Measurements from ENCODE around the gene KIDINS220. TPM values are rescaled to one million over a fixed set of nuclear protein-coding genes. Genes with fewer than 3 reads are reported as not detected.
A peak's percentile ranks its signal among the peaks of the same experiment; 100 is the strongest.

Gene KIDINS220
- total RNA-seq, 1 donor from 2014 or later, result 101 TPM

DNA sequence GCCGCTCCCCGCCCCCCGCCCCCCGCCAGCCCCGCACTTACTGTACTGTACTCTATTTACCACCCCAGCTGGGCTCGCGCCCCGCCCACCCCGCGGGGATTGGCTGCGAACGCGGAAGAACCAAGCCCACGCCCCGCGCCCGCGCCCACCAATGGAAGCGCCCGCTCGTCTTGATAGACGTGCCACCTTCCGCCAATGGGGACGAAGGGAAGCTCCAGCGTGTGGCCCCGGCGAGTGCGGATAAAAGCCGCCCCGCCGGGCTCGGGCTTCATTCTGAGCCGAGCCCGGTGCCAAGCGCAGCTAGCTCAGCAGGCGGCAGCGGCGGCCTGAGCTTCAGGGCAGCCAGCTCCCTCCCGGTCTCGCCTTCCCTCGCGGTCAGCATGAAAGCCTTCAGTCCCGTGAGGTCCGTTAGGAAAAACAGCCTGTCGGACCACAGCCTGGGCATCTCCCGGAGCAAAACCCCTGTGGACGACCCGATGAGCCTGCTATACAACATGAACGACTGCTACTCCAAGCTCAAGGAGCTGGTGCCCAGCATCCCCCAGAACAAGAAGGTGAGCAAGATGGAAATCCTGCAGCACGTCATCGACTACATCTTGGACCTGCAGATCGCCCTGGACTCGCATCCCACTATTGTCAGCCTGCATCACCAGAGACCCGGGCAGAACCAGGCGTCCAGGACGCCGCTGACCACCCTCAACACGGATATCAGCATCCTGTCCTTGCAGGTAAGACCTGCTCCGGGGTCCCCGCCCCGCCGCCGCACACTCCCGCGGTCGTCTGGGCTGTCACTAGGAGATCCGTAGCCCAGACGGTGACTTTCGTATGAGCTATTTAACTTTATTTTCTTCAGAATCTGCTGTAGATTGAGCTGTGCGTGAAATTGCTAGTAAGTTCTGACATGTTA lies 155.4 kb downstream of the KIDINS220 start, which contains the start of gene ID2:
TSS of gene ID2 (plus strand) at position 271 of the 907 bp plus-strand sequence. CDS start at position 381, 110 bp downstream.
- Mint-ChIP-seq H3K27ac (ENCODE audit: unreplicated experiment) (peak within 1 kb of the TSS; percentile 74), H3K4me3 (ENCODE audit: unreplicated experiment) (peak within 1 kb of the TSS; percentile 89), H3K4me1 (ENCODE audit: unreplicated experiment) (peaks cover 59% of the 10 kb centered on the region), H3K27me3 (ENCODE audit: unreplicated experiment) (peaks cover 10% of the 10 kb centered on the region), H3K36me3 (ENCODE audit: unreplicated experiment) (no peaks in the 10 kb centered on the region), H3K9me3 (ENCODE audit: unreplicated experiment) (no peaks in the 10 kb centered on the region)
- TF ChIP-seq, protein P1, sequence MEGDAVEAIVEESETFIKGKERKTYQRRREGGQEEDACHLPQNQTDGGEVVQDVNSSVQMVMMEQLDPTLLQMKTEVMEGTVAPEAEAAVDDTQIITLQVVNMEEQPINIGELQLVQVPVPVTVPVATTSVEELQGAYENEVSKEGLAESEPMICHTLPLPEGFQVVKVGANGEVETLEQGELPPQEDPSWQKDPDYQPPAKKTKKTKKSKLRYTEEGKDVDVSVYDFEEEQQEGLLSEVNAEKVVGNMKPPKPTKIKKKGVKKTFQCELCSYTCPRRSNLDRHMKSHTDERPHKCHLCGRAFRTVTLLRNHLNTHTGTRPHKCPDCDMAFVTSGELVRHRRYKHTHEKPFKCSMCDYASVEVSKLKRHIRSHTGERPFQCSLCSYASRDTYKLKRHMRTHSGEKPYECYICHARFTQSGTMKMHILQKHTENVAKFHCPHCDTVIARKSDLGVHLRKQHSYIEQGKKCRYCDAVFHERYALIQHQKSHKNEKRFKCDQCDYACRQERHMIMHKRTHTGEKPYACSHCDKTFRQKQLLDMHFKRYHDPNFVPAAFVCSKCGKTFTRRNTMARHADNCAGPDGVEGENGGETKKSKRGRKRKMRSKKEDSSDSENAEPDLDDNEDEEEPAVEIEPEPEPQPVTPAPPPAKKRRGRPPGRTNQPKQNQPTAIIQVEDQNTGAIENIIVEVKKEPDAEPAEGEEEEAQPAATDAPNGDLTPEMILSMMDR (IDR thresholded peaks at IDR 0.05), result no peak
- DNase-seq (ENCODE audit: extremely low spot score, unreplicated experiment), result peak; percentile 99

DNA sequence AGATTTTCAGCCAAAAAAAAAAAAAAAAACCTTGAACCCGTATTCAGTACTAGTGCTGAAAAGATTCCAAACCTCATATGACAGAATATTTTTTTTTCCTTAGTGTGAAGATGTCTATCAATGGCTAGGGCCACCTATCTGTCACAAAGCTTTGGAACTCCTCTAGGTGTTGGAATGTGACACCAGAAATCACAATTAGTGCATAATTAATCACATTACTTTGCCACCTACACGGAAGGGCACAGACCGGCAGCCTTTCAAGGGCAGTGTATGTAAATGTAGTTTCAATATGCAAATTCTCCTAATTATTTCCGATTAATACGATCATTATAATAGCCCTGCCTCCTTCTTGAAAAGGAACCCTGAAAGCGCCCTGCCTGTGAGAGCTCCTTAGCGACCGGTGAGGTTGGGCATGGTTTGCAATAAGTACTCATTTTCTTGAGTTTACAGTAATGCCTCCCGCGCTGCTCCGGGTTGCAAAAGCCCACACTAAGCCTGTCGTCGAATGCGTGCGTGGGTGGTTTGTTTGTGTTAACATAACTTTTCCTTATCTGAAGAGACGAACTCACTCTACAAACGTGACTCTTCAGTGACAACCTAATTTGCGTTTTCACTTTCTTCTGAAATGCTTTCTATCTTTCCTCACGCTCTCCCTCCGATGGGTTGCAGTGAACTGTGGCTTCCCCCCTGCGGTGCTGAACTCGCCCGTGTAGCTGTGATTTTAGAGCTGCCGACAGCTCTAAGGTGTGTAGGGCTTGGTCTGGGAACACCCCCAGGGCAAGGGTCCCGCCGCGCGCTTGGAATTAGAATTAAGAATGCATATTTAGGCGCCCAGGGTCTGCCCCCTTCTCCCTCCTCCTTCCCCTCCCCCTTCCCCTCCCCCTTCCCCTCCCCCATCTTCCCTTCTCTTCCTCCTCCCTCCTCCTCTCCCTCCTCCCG lies 156.3 kb downstream of the KIDINS220 start:
- DNase-seq (ENCODE audit: extremely low spot score, unreplicated experiment), result no peak
- no peaks in the 10 kb centered on the region for H3K36me3 Mint-ChIP-seq (ENCODE audit: unreplicated experiment)
- peak overlapping the region; percentile 74 for H3K27ac Mint-ChIP-seq (ENCODE audit: unreplicated experiment)

DNA sequence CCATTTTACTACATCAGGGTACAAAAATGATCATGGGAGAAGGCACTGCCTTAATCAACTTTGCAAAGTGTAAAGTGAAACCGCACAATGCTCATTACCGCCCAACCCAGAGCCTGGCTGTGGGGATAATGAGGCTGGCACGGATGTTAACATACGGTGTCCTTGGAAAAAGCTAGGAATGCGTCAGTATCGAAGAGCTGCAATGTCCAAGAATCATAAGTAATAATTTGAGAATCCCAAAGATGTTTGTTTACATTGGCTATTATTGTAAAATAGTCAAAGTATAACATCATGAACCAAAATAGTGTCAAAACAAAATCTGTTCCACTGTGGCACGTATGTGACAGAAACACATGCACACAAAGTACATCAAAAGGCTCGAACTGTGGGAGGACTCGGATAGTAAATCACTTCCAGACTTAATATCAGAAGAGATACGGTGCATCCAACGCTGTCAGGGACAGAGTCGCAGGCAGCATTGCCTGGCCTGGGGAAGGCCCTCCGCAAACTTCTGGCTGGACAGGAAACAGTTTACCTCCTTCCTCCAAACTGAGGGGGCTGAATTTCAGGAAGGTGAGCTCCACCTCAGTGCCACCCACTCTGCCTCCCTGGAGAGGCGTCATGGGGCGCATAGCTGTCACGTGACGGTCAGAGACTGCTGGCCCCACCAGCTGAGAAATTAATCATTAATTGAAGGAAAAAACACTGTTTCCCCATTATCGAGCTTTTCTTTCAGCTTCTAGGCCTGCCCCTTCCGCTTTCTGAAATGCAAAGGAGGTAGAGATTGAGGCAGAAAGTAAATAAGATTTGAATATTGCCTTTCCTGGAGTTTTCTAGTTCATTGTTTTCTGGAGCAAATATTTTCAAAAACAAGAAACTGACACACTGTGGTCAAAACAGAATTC lies 157.3 kb downstream of the KIDINS220 start:
- Mint-ChIP-seq H3K4me3 (ENCODE audit: unreplicated experiment) (peak overlapping the region; percentile 72), H3K36me3 (ENCODE audit: unreplicated experiment) (no peaks in the 10 kb centered on the region), H3K27ac (ENCODE audit: unreplicated experiment) (peak overlapping the region; percentile 90), H3K4me1 (ENCODE audit: unreplicated experiment) (peaks cover 59% of the 10 kb centered on the region), H3K27me3 (ENCODE audit: unreplicated experiment) (peaks cover 10% of the 10 kb centered on the region), H3K9me3 (ENCODE audit: unreplicated experiment) (no peaks in the 10 kb centered on the region)
- no peak for DNase-seq (ENCODE audit: extremely low spot score, unreplicated experiment)
- TF ChIP-seq, protein P1 (IDR thresholded peaks at IDR 0.05), result no peak

More for the DNA sequence above, 156.3 kb downstream of the KIDINS220 start:
- Mint-ChIP-seq H3K4me3 (ENCODE audit: unreplicated experiment) (peak overlapping the region; percentile 82), H3K27me3 (ENCODE audit: unreplicated experiment) (peaks cover 10% of the 10 kb centered on the region), H3K4me1 (ENCODE audit: unreplicated experiment) (peaks cover 59% of the 10 kb centered on the region), H3K9me3 (ENCODE audit: unreplicated experiment) (no peaks in the 10 kb centered on the region)
- TF ChIP-seq, protein P1 (IDR thresholded peaks at IDR 0.05), result no peak

DNA sequence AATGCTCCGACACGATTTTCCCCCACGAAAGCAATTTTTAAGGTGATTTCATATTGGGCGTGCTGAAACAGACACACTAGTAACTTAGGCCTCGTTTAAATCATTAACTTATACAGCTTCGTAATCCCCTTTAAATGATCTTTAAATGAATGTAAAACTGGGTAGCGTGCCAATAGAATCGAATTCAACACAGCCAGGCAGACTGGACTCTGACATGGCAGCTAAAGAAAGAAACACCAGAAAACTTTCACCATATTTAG lies 157.9 kb downstream of the KIDINS220 start:
- peak overlapping the region; percentile 72 for H3K4me3 Mint-ChIP-seq (ENCODE audit: unreplicated experiment)

More for the DNA sequence above, 157.9 kb downstream of the KIDINS220 start:
- peaks cover 2% of the 10 kb centered on the region for H3K9me3 Mint-ChIP-seq (ENCODE audit: unreplicated experiment)
- no peaks in the 10 kb centered on the region for H3K36me3 Mint-ChIP-seq (ENCODE audit: unreplicated experiment)
- H3K4me1 Mint-ChIP-seq (ENCODE audit: unreplicated experiment), result peaks cover 54% of the 10 kb centered on the region
- H3K27ac Mint-ChIP-seq (ENCODE audit: unreplicated experiment), result peak overlapping the region; percentile 90
- DNase-seq (ENCODE audit: extremely low spot score, unreplicated experiment), result no peak
- TF ChIP-seq, protein P1 (IDR thresholded peaks at IDR 0.05), result no peak
- H3K27me3 Mint-ChIP-seq (ENCODE audit: unreplicated experiment), result peaks cover 8% of the 10 kb centered on the region

Other genes starting within 250 kb of the KIDINS220 start
- 9.3 and 11.9 TPM in 2 replicates for gene ID2, start 155.6 kb downstream of the KIDINS220 start, total RNA-seq
- 94.7 and 101 TPM in 2 replicates for gene MBOAT2, start 166.1 kb upstream of the KIDINS220 start, total RNA-seq